Gastrocnemius medialis (tissue), 4 donors: ENCODE data around the gene KRT73.

ENCODE experiments used
- POLR2A ChIP-seq, 2 donors: fragments of 450-650 bp; IDR thresholded peaks; one replicate each; pipeline ENCODE4 v1.6.1; 2017; ENCODE audit warnings: antibody characterized with exemption in 2 of 2, mild to moderate bottlenecking in 2 of 2, moderate library complexity in 2 of 2
- TF ChIP-seq, protein P1 (sequence below), 5 experiments: fragments of 450-650 bp in 3 of 5; fragments of 200-600 bp in 2 of 5; sonication (generic) in 2 of 5; IDR thresholded peaks in 4 of 5; conservative IDR thresholded peaks in 1 of 5; 1 replicate in 4 of 5; 2 replicates in 1 of 5; pipeline ENCODE4 v1.5.1; 2016 to 2019; ENCODE audit warnings: antibody characterized with exemption in 5 of 5, mild to moderate bottlenecking in 3 of 5, moderate library complexity in 3 of 5

DNA sequence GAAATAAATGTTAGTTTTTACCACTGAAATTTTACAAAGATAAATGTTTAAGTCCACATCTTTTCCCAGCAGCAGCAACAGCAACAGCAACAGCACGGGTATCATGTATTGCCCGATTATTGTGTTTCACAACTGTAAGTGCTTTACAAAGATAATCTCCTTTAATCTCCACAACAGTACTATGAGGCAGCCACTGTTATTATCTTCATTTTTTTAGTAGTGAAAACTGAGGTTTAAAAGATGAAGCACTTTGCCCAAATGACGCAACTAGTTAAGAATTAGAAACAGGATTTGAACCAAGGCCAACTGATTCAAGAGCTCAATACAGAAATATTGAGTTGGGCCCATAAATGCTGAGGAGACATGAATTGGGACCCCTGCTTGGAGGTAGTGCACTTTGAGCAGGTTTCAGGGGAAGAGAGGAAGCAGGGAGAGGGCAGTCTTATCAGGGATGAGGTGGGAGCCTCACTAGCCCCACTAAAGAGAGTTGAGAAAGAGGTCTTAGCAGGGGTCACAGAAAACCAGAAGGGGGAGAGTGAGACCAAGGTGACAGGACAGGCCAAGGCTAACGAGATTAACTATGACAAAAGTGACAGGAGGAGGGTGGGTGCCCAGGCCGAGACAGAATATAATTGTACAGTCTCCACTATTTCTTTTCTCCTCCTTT lies 18.4 kb upstream of the KRT73 start:
- TF ChIP-seq POLR2A (IDR thresholded peaks at IDR 0.05) = no peak
- TF ChIP-seq, protein P1, sequence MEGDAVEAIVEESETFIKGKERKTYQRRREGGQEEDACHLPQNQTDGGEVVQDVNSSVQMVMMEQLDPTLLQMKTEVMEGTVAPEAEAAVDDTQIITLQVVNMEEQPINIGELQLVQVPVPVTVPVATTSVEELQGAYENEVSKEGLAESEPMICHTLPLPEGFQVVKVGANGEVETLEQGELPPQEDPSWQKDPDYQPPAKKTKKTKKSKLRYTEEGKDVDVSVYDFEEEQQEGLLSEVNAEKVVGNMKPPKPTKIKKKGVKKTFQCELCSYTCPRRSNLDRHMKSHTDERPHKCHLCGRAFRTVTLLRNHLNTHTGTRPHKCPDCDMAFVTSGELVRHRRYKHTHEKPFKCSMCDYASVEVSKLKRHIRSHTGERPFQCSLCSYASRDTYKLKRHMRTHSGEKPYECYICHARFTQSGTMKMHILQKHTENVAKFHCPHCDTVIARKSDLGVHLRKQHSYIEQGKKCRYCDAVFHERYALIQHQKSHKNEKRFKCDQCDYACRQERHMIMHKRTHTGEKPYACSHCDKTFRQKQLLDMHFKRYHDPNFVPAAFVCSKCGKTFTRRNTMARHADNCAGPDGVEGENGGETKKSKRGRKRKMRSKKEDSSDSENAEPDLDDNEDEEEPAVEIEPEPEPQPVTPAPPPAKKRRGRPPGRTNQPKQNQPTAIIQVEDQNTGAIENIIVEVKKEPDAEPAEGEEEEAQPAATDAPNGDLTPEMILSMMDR (IDR thresholded peaks at IDR 0.05 in 4 of 5, conservative IDR thresholded peaks at IDR 0.05 in 1 of 5) = no peak
